CD14-positive monocyte (primary cell): ENCODE results near the gene LRCH4. TPM values are rescaled to one million over a fixed set of nuclear protein-coding genes. Genes with fewer than 3 reads are reported as not detected.

Source experiments
- DNase-seq, 3 donors: peaks; one replicate each; pipeline ENCODE4 v3.0.0-alpha.2; 2011 to 2022
- H2AFZ ChIP-seq: 2 replicates; pipeline ENCODE4 v1.6.0; 2012; ENCODE audit warnings: mild to moderate bottlenecking, low read depth, low read length, inconsistent platforms; ENCODE audit not compliant: insufficient read depth, poor library complexity, severe bottlenecking
- H3K27ac ChIP-seq, 2 donors: 1 replicate in 1 of 2; 2 replicates in 1 of 2; pipeline ENCODE4 v1.5.1; 2012 to 2013; ENCODE audit warnings: low read length in 2 of 2, control low read depth in 1 of 2, inconsistent platforms in 1 of 2, low read depth in 1 of 2, mild to moderate bottlenecking in 1 of 2
- H3K27me3 ChIP-seq, 2 donors: one replicate each; pipeline versions ENCODE4 v1.6.0 to v1.6.1; 2011 to 2013; ENCODE audit warnings: low read length in 2 of 2; ENCODE audit not compliant: control insufficient read depth in 2 of 2, insufficient read depth in 2 of 2
- H3K36me3 ChIP-seq, 2 donors: replicated peaks in 1 of 2; 1 replicate in 1 of 2; 2 replicates in 1 of 2; pipeline versions ENCODE4 v1.5.1 to v1.6.1; 2012 to 2013; ENCODE audit warnings: low read length in 2 of 2, control low read depth in 1 of 2, inconsistent platforms in 1 of 2, mild to moderate bottlenecking in 1 of 2; ENCODE audit not compliant: insufficient read depth in 2 of 2, control insufficient read depth in 1 of 2
- H3K4me1 ChIP-seq, 2 donors: 1 replicate in 1 of 2; 2 replicates in 1 of 2; pipeline versions ENCODE4 v1.5.1 to v1.6.1; 2012 to 2013; ENCODE audit warnings: low read length in 2 of 2, control low read depth in 1 of 2, inconsistent platforms in 1 of 2, mild to moderate bottlenecking in 1 of 2, moderate library complexity in 1 of 2; ENCODE audit not compliant: insufficient read depth in 2 of 2, control insufficient read depth in 1 of 2
- H3K4me2 ChIP-seq: replicated peaks from 2 replicates; pipeline ENCODE3; 2012; ENCODE audit warnings: low read length, moderate library complexity, mild to moderate bottlenecking; ENCODE audit not compliant: poor library complexity, severe bottlenecking; ENCODE audit errors: extremely low read depth
- H3K4me3 ChIP-seq, 3 experiments: fragments of 200-600 bp in 1 of 3; sonication (generic) in 1 of 3; replicated peaks in 1 of 3; 1 replicate in 2 of 3; 2 replicates in 1 of 3; pipeline ENCODE4 v1.5.1; 2011 to 2013; ENCODE audit warnings: low read length in 3 of 3, mild to moderate bottlenecking in 3 of 3, control low read depth in 2 of 3, low read depth in 2 of 3, inconsistent platforms in 1 of 3, moderate library complexity in 1 of 3
- H3K79me2 ChIP-seq: 2 replicates; pipeline ENCODE4 v1.6.0; 2012; ENCODE audit warnings: mild to moderate bottlenecking, control low read depth, inconsistent platforms, low read length, moderate library complexity; ENCODE audit not compliant: insufficient read depth
- H3K9ac ChIP-seq: 2 replicates; pipeline ENCODE4 v1.6.0; 2017; ENCODE audit warnings: low read length, mild to moderate bottlenecking; ENCODE audit not compliant: insufficient read depth, poor library complexity, severe bottlenecking
- H3K9me3 ChIP-seq, 2 donors: replicated peaks in 1 of 2; 1 replicate in 1 of 2; 2 replicates in 1 of 2; pipeline versions ENCODE4 v1.5.1 to v1.6.1; 2012 to 2013; ENCODE audit warnings: low read length in 2 of 2, control low read depth in 1 of 2; ENCODE audit not compliant: control insufficient read depth in 1 of 2, insufficient read depth in 1 of 2
- H4K20me1 ChIP-seq: 2 replicates; pipeline ENCODE4 v1.6.0; 2012; ENCODE audit warnings: mild to moderate bottlenecking, low read length, control low read depth, moderate library complexity; ENCODE audit not compliant: insufficient read depth
- H3K27ac Mint-ChIP-seq, 7 donors: one replicate each; pipeline ENCODE4 v1.8.0; 2020; ENCODE audit warnings: mild to moderate bottlenecking in 7 of 7, mixed read lengths in 7 of 7, moderate library complexity in 6 of 7, inconsistent platforms in 2 of 7
- H3K27me3 Mint-ChIP-seq, 3 donors: one replicate each; pipeline ENCODE4 v1.8.0; 2021 to 2022; ENCODE audit warnings: low read depth in 3 of 3, mild to moderate bottlenecking in 3 of 3, mixed read lengths in 3 of 3, moderate library complexity in 3 of 3, inconsistent platforms in 1 of 3
- H3K36me3 Mint-ChIP-seq, 2 donors: one replicate each; pipeline ENCODE4 v1.8.0; 2020; ENCODE audit warnings: mixed read lengths in 2 of 2, inconsistent platforms in 1 of 2, mild to moderate bottlenecking in 1 of 2
- H3K4me1 Mint-ChIP-seq: one replicate; pipeline ENCODE4 v1.8.0; 2020; ENCODE audit warnings: mild to moderate bottlenecking, mixed read lengths
- H3K4me3 Mint-ChIP-seq, 2 donors: one replicate each; pipeline ENCODE4 v1.8.0; 2020; ENCODE audit warnings: mild to moderate bottlenecking in 2 of 2, mixed read lengths in 2 of 2, moderate library complexity in 1 of 2
- H3K9me3 Mint-ChIP-seq, 7 donors: one replicate each; pipeline ENCODE4 v1.8.0; 2020 to 2022; ENCODE audit warnings: mixed read lengths in 7 of 7, mild to moderate bottlenecking in 6 of 7, moderate library complexity in 6 of 7, inconsistent platforms in 2 of 7
- CTCF ChIP-seq: fragments of 200-600 bp; IDR thresholded peaks from one replicate; pipeline ENCODE4 v1.8.0; 2022; ENCODE audit warnings: antibody characterized with exemption, mild to moderate bottlenecking
- WGBS: methylation state at CpG from one replicate; pipeline ENCODE4 v1.1.5; 2013; ENCODE audit warnings: missing lambda C conversion rate; ENCODE audit not compliant: insufficient coverage; 5-methylcytosine and 5-hydroxymethylcytosine counted together
- intact Hi-C, 2 donors: fragments of 100-400 bp; cut with micrococcal nuclease; formaldehyde crosslinking; loops; one replicate each; pipeline versions ENCODE4 v1.15.0 to v1.15.1; 2023
- polyA plus RNA-seq, 3 donors: library from polyadenylated mRNA; depleted of rRNA in 1 of 3; unstranded in 2 of 3; stranded (reverse) in 1 of 3; fragments of 300-500 nt in 2 of 3; fragments of >200 nt in 1 of 3; fragmentation: Illumina TruSeq in 2 of 3; gene quantifications; 1 replicate in 2 of 3; 2 replicates in 1 of 3; pipeline ENCODE4 v1.2.3, GENCODE V29; 2012 to 2021

Gene LRCH4
- polyA plus RNA-seq, 3 donors: 132 to 286 (median 134) TPM

GRCh38 chr7:100590077-100590737 is 4.3 kb upstream of the LRCH4 start:
- peak overlapping the region in 1 of 7 donors; percentile 52 for H3K27ac Mint-ChIP-seq
- WGBS: 17% methylated on average over 8 of the region's 20 CpGs

More at GRCh38 chr7:100590077-100590737, 4.3 kb upstream of the LRCH4 start:
- Histone ChIP-seq H3K9me3 (no peaks in the 10 kb centered on the region), H3K36me3 (no peaks in the 10 kb centered on the region), H3K27ac (no peak overlapping the region), H2AFZ (peak overlapping the region; percentile 13), H3K4me1 (peaks cover 12 to 15% of the 10 kb centered on the region in 2 donors), H3K79me2 (peaks cover 8% of the 10 kb centered on the region), H3K4me2 (no peak overlapping the region), H4K20me1 (peaks cover 7% of the 10 kb centered on the region), H3K9ac (no peak overlapping the region), H3K27me3 (peaks cover 0 to 14% of the 10 kb centered on the region in 2 donors), H3K4me3 (no peak overlapping the region)
- no peak for TF ChIP-seq CTCF
- Mint-ChIP-seq H3K9me3 (peaks cover 0 to 3% (median 0%) of the 10 kb centered on the region in 7 donors), H3K4me3 (peak overlapping the region; percentile 52 to 78), H3K4me1 (peaks cover 18% of the 10 kb centered on the region), H3K27me3 (peaks cover 12 to 25% (median 20%) of the 10 kb centered on the region in 3 donors), H3K36me3 (peaks cover 0 to 3% of the 10 kb centered on the region in 2 donors)
- no peak for DNase-seq
- intact Hi-C loops: no loop called here
